Ishikawa (cell line): ENCODE data around the gene VSX2.

Experiments
- CEBPB ChIP-seq: IDR thresholded peaks from 2 replicates; pipeline ENCODE4 v1.6.1; 2012
- CREB1 ChIP-seq: IDR thresholded peaks from 2 replicates; pipeline ENCODE4 v1.6.1; 2012; ENCODE audit warnings: low read depth
- EGR1 ChIP-seq: IDR thresholded peaks from 2 replicates; pipeline ENCODE4 v1.6.1; 2012
- EP300 ChIP-seq: IDR thresholded peaks from 2 replicates; pipeline ENCODE4 v1.6.1; 2012; ENCODE audit warnings: borderline replicate concordance
- FOXM1 ChIP-seq: IDR thresholded peaks from 2 replicates; pipeline ENCODE4 v1.6.1; 2012; ENCODE audit warnings: low read depth, borderline replicate concordance
- MAX ChIP-seq: IDR thresholded peaks from 2 replicates; pipeline ENCODE4 v1.6.1; 2012
- NFIC ChIP-seq: IDR thresholded peaks from 2 replicates; pipeline ENCODE4 v1.6.1; 2012
- RAD21 ChIP-seq: IDR thresholded peaks from 2 replicates; pipeline ENCODE4 v1.6.1; 2012; ENCODE audit warnings: low read depth
- REST ChIP-seq: IDR thresholded peaks from 2 replicates; pipeline ENCODE4 v1.6.1; 2012; ENCODE audit warnings: low read depth, mild to moderate bottlenecking
- TAF1 ChIP-seq: IDR thresholded peaks from 2 replicates; pipeline ENCODE4 v1.6.1; 2012; ENCODE audit warnings: low read depth, mild to moderate bottlenecking
- TCF12 ChIP-seq: IDR thresholded peaks from 2 replicates; pipeline ENCODE4 v1.6.1; 2012; ENCODE audit warnings: low read depth
- TEAD4 ChIP-seq: IDR thresholded peaks from 2 replicates; pipeline ENCODE4 v1.6.1; 2012
- USF1 ChIP-seq: IDR thresholded peaks from 2 replicates; pipeline ENCODE4 v1.6.1; 2012
- YY1 ChIP-seq: IDR thresholded peaks from 2 replicates; pipeline ENCODE4 v1.6.1; 2012; ENCODE audit warnings: low read depth
- ZBTB7A ChIP-seq: IDR thresholded peaks from 2 replicates; pipeline ENCODE4 v1.6.1; 2012; ENCODE audit warnings: low read depth

VSX2 gene

GRCh38 chr14:74292061-74292460 is 52.8 kb downstream of the VSX2 start:
- TF ChIP-seq EGR1: no peak

DNA sequence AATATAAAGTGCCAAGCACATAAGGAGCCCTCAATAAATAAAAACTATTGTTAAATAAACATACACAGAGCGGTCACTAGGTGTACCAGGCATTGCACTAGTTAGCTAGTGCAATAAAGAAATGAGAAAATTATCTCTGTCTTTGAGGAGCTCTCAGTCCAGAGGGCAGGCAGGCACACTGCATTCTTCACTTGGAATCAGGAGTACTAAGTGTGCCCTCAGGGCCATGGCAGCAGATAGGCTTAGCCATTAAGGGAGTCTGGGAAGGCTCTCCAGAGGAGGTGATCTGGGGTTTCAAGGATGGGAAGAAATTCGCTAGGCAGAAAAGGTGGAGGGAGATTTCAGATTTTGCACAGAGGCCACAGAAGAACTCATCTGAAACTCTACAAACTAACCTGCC is 54.4 kb downstream of the VSX2 start:
- TF ChIP-seq MAX: no peak
- no peak for TF ChIP-seq ZBTB7A
- no peak for TF ChIP-seq TEAD4
- no peak for TF ChIP-seq EP300
- TF ChIP-seq NFIC: no peak
- TF ChIP-seq TAF1: no peak
- no peak for TF ChIP-seq EGR1
- TF ChIP-seq RAD21: no peak
- TF ChIP-seq CEBPB: no peak
- TF ChIP-seq CREB1: no peak
- TF ChIP-seq YY1: no peak
- TF ChIP-seq REST: no peak
- no peak for TF ChIP-seq TCF12
- no peak for TF ChIP-seq FOXM1
- no peak for TF ChIP-seq USF1

DNA sequence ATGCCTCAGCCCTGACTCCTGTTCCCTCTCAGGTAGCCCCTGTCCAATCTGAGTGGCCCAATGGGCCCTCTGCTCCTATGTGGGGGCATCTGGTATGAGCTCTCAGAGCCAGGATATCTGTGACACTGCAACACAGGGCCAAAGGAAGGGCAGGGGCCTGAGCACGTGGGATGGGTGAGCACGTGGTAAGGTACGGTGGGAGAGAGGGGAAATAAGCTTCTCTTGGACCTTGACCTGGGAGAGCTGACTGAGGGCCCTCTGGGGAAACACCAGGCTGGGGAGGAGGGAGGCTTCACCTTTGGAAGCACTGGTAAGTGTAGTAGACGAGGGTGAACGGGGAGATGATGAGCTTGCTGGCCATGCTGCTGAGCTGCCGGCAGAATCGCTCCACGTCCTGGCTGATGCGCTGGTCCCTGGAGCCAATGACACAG is 56.8 kb downstream of the VSX2 start:
- TF ChIP-seq USF1: no peak
- TF ChIP-seq CEBPB: no peak
- no peak for TF ChIP-seq YY1
- TF ChIP-seq TCF12: no peak
- no peak for TF ChIP-seq FOXM1
- TF ChIP-seq EP300: no peak
- TF ChIP-seq MAX: no peak
- TF ChIP-seq CREB1: no peak
- no peak for TF ChIP-seq TEAD4
- TF ChIP-seq ZBTB7A: no peak
- no peak for TF ChIP-seq NFIC
- TF ChIP-seq RAD21: no peak
- no peak for TF ChIP-seq REST

GRCh38 chr14:74297986-74298385 is 58.7 kb downstream of the VSX2 start:
- no peak for TF ChIP-seq REST
- TF ChIP-seq RAD21: no peak
- TF ChIP-seq ZBTB7A: no peak
- no peak for TF ChIP-seq CEBPB
- TF ChIP-seq EP300: no peak
- no peak for TF ChIP-seq MAX
- TF ChIP-seq USF1: no peak
- TF ChIP-seq EGR1: no peak
- no peak for TF ChIP-seq YY1
- no peak for TF ChIP-seq FOXM1
- TF ChIP-seq NFIC: no peak
